ENCODE results near the gene MPP7.

The MPP7 gene

GRCh38 chr10:28293236-28294168, 9.4 kb downstream of the MPP7 start:
- no CpG with 5 or more reads among the region's 21 CpGs for WGBS (ENCODE audit: insufficient coverage, insufficient read length)
- H3K36me3 ChIP-seq (ENCODE audit: control insufficient read depth, insufficient read depth, low read length): no peaks in the 10 kb centered on the region
- peak overlapping the region; percentile 22; the same call in 1 of the 2 replicates for H3K4me3 ChIP-seq (ENCODE audit: low read length)
- no peak for DNase-seq (ENCODE audit: low read depth, low spot score)
- 0 out of 2 replicates have a peak, but pooled peaks cover 1% of the 10 kb centered on the region for H3K4me1 ChIP-seq (ENCODE audit: control insufficient read depth, insufficient read depth, low read length)
- no peaks in the 10 kb centered on the region for H3K9me3 ChIP-seq (ENCODE audit: control insufficient read depth, insufficient read depth, low read length)
- H3K27ac ChIP-seq (ENCODE audit: low read length): no peak overlapping the region
- no peaks in the 10 kb centered on the region for H3K27me3 ChIP-seq (ENCODE audit: control insufficient read depth, insufficient read depth, low read length)

GRCh38 chr10:28291881-28292297, 11.0 kb downstream of the MPP7 start:
- Histone ChIP-seq H3K4me3 (ENCODE audit: low read length) (no peak overlapping the region), H3K4me1 (ENCODE audit: control insufficient read depth, insufficient read depth, low read length) (0 out of 2 replicates have a peak, but pooled peaks cover 1% of the 10 kb centered on the region), H3K27me3 (ENCODE audit: control insufficient read depth, insufficient read depth, low read length) (no peaks in the 10 kb centered on the region), H3K36me3 (ENCODE audit: control insufficient read depth, insufficient read depth, low read length) (no peaks in the 10 kb centered on the region), H3K9me3 (ENCODE audit: control insufficient read depth, insufficient read depth, low read length) (no peaks in the 10 kb centered on the region), H3K27ac (ENCODE audit: low read length) (no peak overlapping the region)
- DNase-seq (ENCODE audit: low read depth, low spot score): no peak
- WGBS (ENCODE audit: insufficient coverage, insufficient read length): no CpG with 5 or more reads among the region's 5 CpGs

GRCh38 chr10:28285816-28286215, 17.0 kb downstream of the MPP7 start:
- no CpG with 5 or more reads among the region's 6 CpGs for WGBS (ENCODE audit: insufficient coverage, insufficient read length)
- H3K36me3 ChIP-seq (ENCODE audit: control insufficient read depth, insufficient read depth, low read length): no peaks in the 10 kb centered on the region
- no peak overlapping the region for H3K4me3 ChIP-seq (ENCODE audit: low read length)
- H3K9me3 ChIP-seq (ENCODE audit: control insufficient read depth, insufficient read depth, low read length): no peaks in the 10 kb centered on the region
- no peak for DNase-seq (ENCODE audit: low read depth, low spot score)
- 0 out of 2 replicates have a peak, but pooled peaks cover 2% of the 10 kb centered on the region for H3K4me1 ChIP-seq (ENCODE audit: control insufficient read depth, insufficient read depth, low read length)
- H3K27me3 ChIP-seq (ENCODE audit: control insufficient read depth, insufficient read depth, low read length): no peaks in the 10 kb centered on the region
- no peak overlapping the region for H3K27ac ChIP-seq (ENCODE audit: low read length)

GRCh38 chr10:28284126-28284525, 18.7 kb downstream of the MPP7 start:
- H3K27me3 ChIP-seq (ENCODE audit: control insufficient read depth, insufficient read depth, low read length): no peaks in the 10 kb centered on the region
- DNase-seq (ENCODE audit: low read depth, low spot score): no peak
- no peak overlapping the region for H3K4me3 ChIP-seq (ENCODE audit: low read length)
- no peak overlapping the region for H3K27ac ChIP-seq (ENCODE audit: low read length)
- no peaks in the 10 kb centered on the region for H3K9me3 ChIP-seq (ENCODE audit: control insufficient read depth, insufficient read depth, low read length)
- 0 out of 2 replicates have a peak, but pooled peaks cover 2% of the 10 kb centered on the region for H3K4me1 ChIP-seq (ENCODE audit: control insufficient read depth, insufficient read depth, low read length)
- H3K36me3 ChIP-seq (ENCODE audit: control insufficient read depth, insufficient read depth, low read length): no peaks in the 10 kb centered on the region

- no peak for DNase-seq (ENCODE audit: low read depth, low spot score)
- H3K9me3 ChIP-seq (ENCODE audit: control insufficient read depth, insufficient read depth, low read length): no peaks in the 10 kb centered on the region
- no peaks in the 10 kb centered on the region for H3K27me3 ChIP-seq (ENCODE audit: control insufficient read depth, insufficient read depth, low read length)
- 0 out of 2 replicates have a peak, but pooled peaks cover 2% of the 10 kb centered on the region for H3K4me1 ChIP-seq (ENCODE audit: control insufficient read depth, insufficient read depth, low read length)
- H3K4me3 ChIP-seq (ENCODE audit: low read length): no peak overlapping the region
- no CpG with 5 or more reads among the region's 2 CpGs for WGBS (ENCODE audit: insufficient coverage, insufficient read length)
- no peak overlapping the region for H3K27ac ChIP-seq (ENCODE audit: low read length)
- no peaks in the 10 kb centered on the region for H3K36me3 ChIP-seq (ENCODE audit: control insufficient read depth, insufficient read depth, low read length)
Observed at GRCh38 chr10:28283251-28283650, 19.6 kb downstream of the MPP7 start.

- 0 out of 2 replicates have a peak, but pooled peaks cover 2% of the 10 kb centered on the region for H3K4me1 ChIP-seq (ENCODE audit: control insufficient read depth, insufficient read depth, low read length)
- DNase-seq (ENCODE audit: low read depth, low spot score): no peak
- no peaks in the 10 kb centered on the region for H3K36me3 ChIP-seq (ENCODE audit: control insufficient read depth, insufficient read depth, low read length)
- no peaks in the 10 kb centered on the region for H3K27me3 ChIP-seq (ENCODE audit: control insufficient read depth, insufficient read depth, low read length)
- H3K4me3 ChIP-seq (ENCODE audit: low read length): no peak overlapping the region
- H3K27ac ChIP-seq (ENCODE audit: low read length): no peak overlapping the region
- WGBS (ENCODE audit: insufficient coverage, insufficient read length): no CpG with 5 or more reads among the region's 5 CpGs
- no peaks in the 10 kb centered on the region for H3K9me3 ChIP-seq (ENCODE audit: control insufficient read depth, insufficient read depth, low read length)
Observed at GRCh38 chr10:28282336-28282735, 20.5 kb downstream of the MPP7 start.

GRCh38 chr10:28281726-28282315, 21.0 kb downstream of the MPP7 start:
- DNase-seq (ENCODE audit: low read depth, low spot score): no peak
- H3K4me3 ChIP-seq (ENCODE audit: low read length): no peak overlapping the region
- H3K27me3 ChIP-seq (ENCODE audit: control insufficient read depth, insufficient read depth, low read length): no peaks in the 10 kb centered on the region
- WGBS (ENCODE audit: insufficient coverage, insufficient read length): no CpG with 5 or more reads among the region's 7 CpGs
- H3K27ac ChIP-seq (ENCODE audit: low read length): no peak overlapping the region
- H3K9me3 ChIP-seq (ENCODE audit: control insufficient read depth, insufficient read depth, low read length): no peaks in the 10 kb centered on the region
- H3K4me1 ChIP-seq (ENCODE audit: control insufficient read depth, insufficient read depth, low read length): 0 out of 2 replicates have a peak, but pooled peaks cover 2% of the 10 kb centered on the region
- H3K36me3 ChIP-seq (ENCODE audit: control insufficient read depth, insufficient read depth, low read length): no peaks in the 10 kb centered on the region

GRCh38 chr10:28280652-28281051, 22.2 kb downstream of the MPP7 start:
- no peaks in the 10 kb centered on the region for H3K27me3 ChIP-seq (ENCODE audit: control insufficient read depth, insufficient read depth, low read length)
- 0 out of 2 replicates have a peak, but pooled peaks cover 2% of the 10 kb centered on the region for H3K4me1 ChIP-seq (ENCODE audit: control insufficient read depth, insufficient read depth, low read length)
- no peak overlapping the region for H3K27ac ChIP-seq (ENCODE audit: low read length)
- H3K36me3 ChIP-seq (ENCODE audit: control insufficient read depth, insufficient read depth, low read length): no peaks in the 10 kb centered on the region
- no peak for DNase-seq (ENCODE audit: low read depth, low spot score)
- no peaks in the 10 kb centered on the region for H3K9me3 ChIP-seq (ENCODE audit: control insufficient read depth, insufficient read depth, low read length)
- WGBS (ENCODE audit: insufficient coverage, insufficient read length): no CpG with 5 or more reads among the region's 3 CpGs
- no peak overlapping the region for H3K4me3 ChIP-seq (ENCODE audit: low read length)

- no peak overlapping the region for H3K4me3 ChIP-seq (ENCODE audit: low read length)
- no peak overlapping the region for H3K27ac ChIP-seq (ENCODE audit: low read length)
- 0 out of 2 replicates have a peak, but pooled peaks cover 2% of the 10 kb centered on the region for H3K4me1 ChIP-seq (ENCODE audit: control insufficient read depth, insufficient read depth, low read length)
- no peaks in the 10 kb centered on the region for H3K27me3 ChIP-seq (ENCODE audit: control insufficient read depth, insufficient read depth, low read length)
- WGBS (ENCODE audit: insufficient coverage, insufficient read length): no CpG with 5 or more reads among the region's 4 CpGs
- no peaks in the 10 kb centered on the region for H3K36me3 ChIP-seq (ENCODE audit: control insufficient read depth, insufficient read depth, low read length)
- DNase-seq (ENCODE audit: low read depth, low spot score): no peak
- no peaks in the 10 kb centered on the region for H3K9me3 ChIP-seq (ENCODE audit: control insufficient read depth, insufficient read depth, low read length)
Observed at GRCh38 chr10:28279878-28280277, 23.0 kb downstream of the MPP7 start.

GRCh38 chr10:28278842-28279241, 24.0 kb downstream of the MPP7 start:
- WGBS (ENCODE audit: insufficient coverage, insufficient read length): no CpG with 5 or more reads among the region's 4 CpGs
- Histone ChIP-seq H3K4me1 (ENCODE audit: control insufficient read depth, insufficient read depth, low read length) (0 out of 2 replicates have a peak, but pooled peaks cover 2% of the 10 kb centered on the region), H3K9me3 (ENCODE audit: control insufficient read depth, insufficient read depth, low read length) (no peaks in the 10 kb centered on the region), H3K27ac (ENCODE audit: low read length) (no peak overlapping the region), H3K36me3 (ENCODE audit: control insufficient read depth, insufficient read depth, low read length) (no peaks in the 10 kb centered on the region), H3K4me3 (ENCODE audit: low read length) (no peak overlapping the region), H3K27me3 (ENCODE audit: control insufficient read depth, insufficient read depth, low read length) (no peaks in the 10 kb centered on the region)
- DNase-seq (ENCODE audit: low read depth, low spot score): no peak

Data from iPS DF 6.9 (cell line).